ENCODE measurements around the gene MYF5.

MYF5 gene

GRCh38 chr12:80681287-80681686 lies 35.4 kb upstream of the MYF5 start:
- TF ChIP-seq ZFX (IDR thresholded peaks at IDR 0.05; ENCODE audit: borderline replicate concordance) (no peak), CTCF (IDR thresholded peaks at IDR 0.05) (no peak)
- no peak overlapping the region for H3K27ac ChIP-seq

GRCh38 chr12:80681786-80682185 lies 34.9 kb upstream of the MYF5 start:
- no peak overlapping the region for H3K27ac ChIP-seq
- TF ChIP-seq CTCF (IDR thresholded peaks at IDR 0.05) = no peak
- no peak for TF ChIP-seq ZFX (IDR thresholded peaks at IDR 0.05; ENCODE audit: borderline replicate concordance)

- H3K27ac ChIP-seq = peak overlapping the region; percentile 9; the same call in 1 of the 2 replicates
Observed at GRCh38 chr12:80684077-80684495, 32.6 kb upstream of the MYF5 start.

GRCh38 chr12:80690090-80690489 lies 26.6 kb upstream of the MYF5 start:
- TF ChIP-seq CTCF (IDR thresholded peaks at IDR 0.05) = no peak
- no peak for TF ChIP-seq ZFX (IDR thresholded peaks at IDR 0.05; ENCODE audit: borderline replicate concordance)
- peak overlapping the region; percentile 59; the same call in 1 of the 2 replicates for H3K27ac ChIP-seq

More at GRCh38 chr12:80684077-80684495, 32.6 kb upstream of the MYF5 start:
- TF ChIP-seq ZFX (IDR thresholded peaks at IDR 0.05; ENCODE audit: borderline replicate concordance) (no peak), CTCF (IDR thresholded peaks at IDR 0.05) (no peak)

GRCh38 chr12:80690513-80690912 lies 26.2 kb upstream of the MYF5 start:
- peak overlapping the region; percentile 59 for H3K27ac ChIP-seq
- TF ChIP-seq CTCF (IDR thresholded peaks at IDR 0.05) (no peak), ZFX (IDR thresholded peaks at IDR 0.05; ENCODE audit: borderline replicate concordance) (no peak)

- peak overlapping the region; percentile 59 for H3K27ac ChIP-seq
- TF ChIP-seq CTCF (IDR thresholded peaks at IDR 0.05) = no peak
- no peak for TF ChIP-seq ZFX (IDR thresholded peaks at IDR 0.05; ENCODE audit: borderline replicate concordance)
Observed at GRCh38 chr12:80692114-80692513, 24.6 kb upstream of the MYF5 start.

- no peak overlapping the region for H3K27ac ChIP-seq
- no peak for TF ChIP-seq CTCF (IDR thresholded peaks at IDR 0.05)
- TF ChIP-seq ZFX (IDR thresholded peaks at IDR 0.05; ENCODE audit: borderline replicate concordance) = no peak
Observed at GRCh38 chr12:80697270-80697887, 19.3 kb upstream of the MYF5 start.
